GF-D8 (cell line): ENCODE measurements around the gene REXO1.
A peak's percentile ranks its signal among the peaks of the same experiment; 100 is the strongest.

Source experiments
- DNase-seq: peaks from one replicate; lab custom pipeline; 2025; lab: John Stamatoyannopoulos, UW

Gene REXO1

DNA sequence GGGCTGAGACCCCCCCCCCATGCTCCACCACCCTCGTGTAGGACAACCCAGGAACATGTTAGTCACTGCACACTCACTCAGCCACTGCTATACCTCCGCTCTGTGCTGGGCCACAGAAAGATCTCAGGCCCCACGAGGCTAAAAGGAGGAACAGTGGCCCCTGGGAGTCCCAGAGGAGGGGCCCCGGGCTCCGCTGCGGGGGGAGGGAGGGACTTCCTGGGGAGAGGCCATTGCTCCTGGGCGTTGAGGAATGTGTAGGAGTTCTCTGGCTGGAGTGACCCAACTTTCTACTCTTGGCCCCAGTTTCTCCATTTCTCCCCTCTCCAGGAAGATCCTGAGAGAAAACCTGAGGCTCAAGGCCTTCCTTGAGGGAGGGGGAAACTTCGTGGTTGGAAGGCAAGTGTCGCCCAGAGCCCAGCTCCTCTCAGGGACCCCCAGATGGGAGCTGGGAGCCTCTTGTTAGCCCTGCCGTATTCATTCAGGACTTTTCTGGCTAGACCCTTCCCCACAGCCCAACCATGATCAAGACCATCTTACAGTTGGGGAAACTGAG is 81.4 kb downstream of the REXO1 start:
- DNase-seq = peak; percentile 25

DNA sequence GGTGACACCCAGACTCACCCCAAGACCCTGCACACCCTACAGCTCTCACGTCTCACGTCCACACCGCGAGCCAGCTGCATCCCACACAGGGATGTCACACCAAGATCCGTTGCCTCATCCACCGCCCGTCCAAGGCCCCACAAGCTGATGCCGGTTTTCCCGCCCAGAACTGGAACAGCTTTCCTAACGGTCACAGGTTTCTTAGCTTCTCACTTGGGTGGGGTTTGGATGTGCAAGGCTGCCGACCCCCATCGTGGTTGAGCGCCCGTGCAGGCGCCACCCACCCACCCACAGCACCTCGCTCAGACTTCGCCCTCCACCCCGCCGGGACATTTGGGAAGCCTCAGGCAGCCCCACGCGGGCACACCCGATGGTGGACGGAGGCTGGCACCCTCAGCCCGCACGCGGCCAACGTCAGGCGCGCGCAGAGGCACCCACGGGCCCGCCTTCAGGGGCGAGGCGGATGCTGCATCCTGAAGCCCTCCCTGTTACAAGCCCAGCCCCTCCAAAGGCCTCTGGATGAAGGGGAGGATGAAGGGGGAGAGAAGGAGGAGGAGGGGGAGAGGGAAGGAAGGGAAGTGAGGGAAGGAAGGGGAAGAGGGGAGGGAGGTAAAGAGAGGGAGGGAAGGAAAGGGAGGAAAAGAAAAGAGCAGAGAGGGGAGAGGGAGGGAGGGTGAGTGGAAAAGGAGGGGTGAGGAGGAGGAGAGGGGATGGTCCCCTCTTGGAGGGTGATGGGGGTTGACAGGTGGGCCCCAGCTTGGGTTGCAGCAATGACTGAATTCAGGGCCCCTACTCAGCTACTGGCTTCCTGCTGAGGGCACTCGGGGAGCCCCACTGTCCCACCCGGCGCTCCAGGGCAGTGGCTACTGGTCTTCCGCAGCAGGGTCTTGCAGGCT is 82.1 kb downstream of the REXO1 start:
- no peak for DNase-seq
